Stimulated activated memory B cell treated with anti-CD40 and anti-IgM and Interleukin-4, amounts not matched to agents 10 μg/mL and 1 μg/mL and 100 μg/mL, for 72 hours (primary cell): ENCODE measurements around the gene RNPC3.
"Not testable (repeated sequence)": the region's sequence is repeated elsewhere in the genome, so short reads cannot be mapped to it uniquely, and the experiment has no call there.

Experiments used
- ATAC-seq: fragments of 150-1000 bp; cut with Tn5 transposase; 2 replicates; pipeline ENCODE4 v1.10.0; 2021
- H3K27ac Mint-ChIP-seq: one replicate; pipeline ENCODE4 v1.8.0; 2022; ENCODE audit warnings: mild to moderate bottlenecking, mixed read lengths
- H3K27me3 Mint-ChIP-seq: one replicate; pipeline ENCODE4 v1.8.0; 2022; ENCODE audit warnings: mixed read lengths
- H3K36me3 Mint-ChIP-seq: one replicate; pipeline ENCODE4 v1.8.0; 2022; ENCODE audit warnings: mixed read lengths
- H3K4me1 Mint-ChIP-seq: one replicate; pipeline ENCODE4 v1.8.0; 2022; ENCODE audit warnings: mixed read lengths
- H3K4me3 Mint-ChIP-seq: one replicate; pipeline ENCODE4 v1.8.0; 2022; ENCODE audit warnings: mild to moderate bottlenecking, moderate library complexity, mixed read lengths
- H3K9me3 Mint-ChIP-seq: one replicate; pipeline ENCODE4 v1.8.0; 2022; ENCODE audit warnings: mixed read lengths

Gene RNPC3

GRCh38 chr1:103583887-103584286, 58.4 kb downstream of the RNPC3 start:
- H3K4me1 Mint-ChIP-seq: no peaks in the 10 kb centered on the region
- H3K4me3 Mint-ChIP-seq: no peak overlapping the region
- peaks cover 6% of the 10 kb centered on the region for H3K36me3 Mint-ChIP-seq
- no peak for ATAC-seq
- peaks cover 5% of the 10 kb centered on the region for H3K9me3 Mint-ChIP-seq
- no peak overlapping the region for H3K27ac Mint-ChIP-seq
- no peaks in the 10 kb centered on the region for H3K27me3 Mint-ChIP-seq

- no peak overlapping the region for H3K27ac Mint-ChIP-seq
- H3K36me3 Mint-ChIP-seq: peaks cover 6% of the 10 kb centered on the region
- no peak overlapping the region for H3K4me3 Mint-ChIP-seq
- no peaks in the 10 kb centered on the region for H3K4me1 Mint-ChIP-seq
- no peaks in the 10 kb centered on the region for H3K27me3 Mint-ChIP-seq
- H3K9me3 Mint-ChIP-seq: peaks cover 9% of the 10 kb centered on the region
- no peak for ATAC-seq
Measured at GRCh38 chr1:103584537-103584936, 59.0 kb downstream of the RNPC3 start.

DNA sequence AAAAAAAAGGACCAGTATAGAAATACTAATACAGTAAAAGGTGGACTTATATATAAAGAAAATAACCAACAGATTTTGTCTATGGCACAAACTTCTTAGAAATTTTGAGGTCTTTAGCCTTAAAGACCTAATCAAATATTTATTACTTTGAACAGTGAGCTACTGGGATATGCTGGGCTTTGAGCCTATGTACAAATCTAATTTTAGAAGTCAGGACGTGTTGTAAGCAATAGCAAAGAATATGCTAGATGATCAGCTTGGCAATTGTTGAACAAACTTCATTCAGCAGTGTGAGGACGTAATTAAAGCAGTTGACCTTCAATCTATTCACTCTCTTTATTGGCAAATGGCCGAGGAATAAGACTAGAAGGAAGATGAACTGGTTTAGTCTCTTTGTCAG, 77.2 kb downstream of the RNPC3 start:
- H3K27me3 Mint-ChIP-seq, H3K4me3 Mint-ChIP-seq, H3K9me3 Mint-ChIP-seq, H3K4me1 Mint-ChIP-seq, H3K27ac Mint-ChIP-seq, ATAC-seq, H3K36me3 Mint-ChIP-seq: not testable (repeated sequence)
